Measurements from ENCODE around the gene GRIN2B. TPM values are rescaled to one million over a fixed set of nuclear protein-coding genes. Genes with fewer than 3 reads are reported as not detected.

Gene GRIN2B
- total and polyA plus RNA-seq, 10 of the 15 experiments (the other 5 are each of a cell fraction or from before 2014, with no cell fraction given): under 0.01 TPM; not detected in 9

GRCh38 chr12:13979772-13980378 lies 1.5 kb downstream of the GRIN2B start:
- Histone ChIP-seq H3K4me3 (no peak overlapping the region), H3K9me3 (replicated peaks; ENCODE audit: control insufficient read depth, insufficient read depth, low read length) (no peaks in the 10 kb centered on the region), H2AFZ (ENCODE audit: control insufficient read depth, low read depth, low read length) (no peak overlapping the region), H4K20me1 (ENCODE audit: control insufficient read depth, insufficient read depth) (no peaks in the 10 kb centered on the region), H3K36me3 (ENCODE audit: control insufficient read depth in 2 of 2, insufficient read depth in 2 of 2, low read length in 1 of 2) (no peaks in the 10 kb centered on the region), H3K27ac (ENCODE audit: control insufficient read depth, insufficient read depth) (no peak overlapping the region), H3K4me2 (ENCODE audit: control insufficient read depth, insufficient read depth) (no peak overlapping the region), H3K27me3 (replicated peaks in 1 of 2; ENCODE audit: control insufficient read depth in 2 of 2, insufficient read depth in 2 of 2, low read length in 1 of 2) (peaks cover 0 to 10% of the 10 kb centered on the region in 2 experiments), H3K4me1 (ENCODE audit: control insufficient read depth, insufficient read depth, low read length) (no peaks in the 10 kb centered on the region), H3K9ac (ENCODE audit: control insufficient read depth, insufficient read depth, low read length) (no peak overlapping the region), H3K79me2 (ENCODE audit: control insufficient read depth, insufficient read depth, low read length) (no peaks in the 10 kb centered on the region)
- intact Hi-C loops (cut with micrococcal nuclease; ENCODE audit: unreplicated experiment): no loop called here
- SMC1A ChIA-PET (ENCODE audit: uncharacterized antibody, unreplicated experiment): no interaction called here
- RAD21 ChIA-PET (ENCODE audit: unreplicated experiment): no interaction called here
- no peak for FAIRE-seq
- WGBS (ENCODE audit: insufficient coverage, insufficient replicate concordance, low lambda C conversion rate, missing lambda C conversion rate): 45% methylated on average over 15 of the region's 15 CpGs
- BruUV-seq (replicated peaks): no TSS peak
- TF ChIP-seq KDM1A (IDR thresholded peaks at IDR 0.05; ENCODE audit: borderline replicate concordance) (no peak), TBL1XR1 (IDR thresholded peaks at IDR 0.05; ENCODE audit: low read depth, low read length) (no peak), MLLT1 (IDR thresholded peaks at IDR 0.05) (no peak), POLR2A (IDR thresholded peaks at IDR 0.05; ENCODE audit: low read depth, low read length) (no peak), DPF2 (IDR thresholded peaks at IDR 0.05) (no peak), TCF7 (IDR thresholded peaks at IDR 0.05; ENCODE audit: borderline replicate concordance) (no peak), USF1 (IDR thresholded peaks at IDR 0.05; ENCODE audit: borderline replicate concordance, extremely low read length, insufficient read depth, low read depth, low read length) (no peak), CHD2 (IDR thresholded peaks at IDR 0.05; ENCODE audit: borderline replicate concordance, low read depth, low read length) (no peak), CEBPB (IDR thresholded peaks at IDR 0.05; ENCODE audit: borderline replicate concordance in 1 of 2, low read depth in 2 of 2, low read length in 2 of 2) (no peak), YY1 (IDR thresholded peaks at IDR 0.05; ENCODE audit: low read depth, low read length) (no peak)
- TF ChIP-seq, protein P1, sequence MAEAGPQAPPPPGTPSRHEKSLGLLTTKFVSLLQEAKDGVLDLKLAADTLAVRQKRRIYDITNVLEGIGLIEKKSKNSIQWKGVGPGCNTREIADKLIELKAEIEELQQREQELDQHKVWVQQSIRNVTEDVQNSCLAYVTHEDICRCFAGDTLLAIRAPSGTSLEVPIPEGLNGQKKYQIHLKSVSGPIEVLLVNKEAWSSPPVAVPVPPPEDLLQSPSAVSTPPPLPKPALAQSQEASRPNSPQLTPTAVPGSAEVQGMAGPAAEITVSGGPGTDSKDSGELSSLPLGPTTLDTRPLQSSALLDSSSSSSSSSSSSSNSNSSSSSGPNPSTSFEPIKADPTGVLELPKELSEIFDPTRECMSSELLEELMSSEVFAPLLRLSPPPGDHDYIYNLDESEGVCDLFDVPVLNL (IDR thresholded peaks at IDR 0.05; ENCODE audit: low read depth, low read length): no peak
- TF ChIP-seq, protein P2, sequence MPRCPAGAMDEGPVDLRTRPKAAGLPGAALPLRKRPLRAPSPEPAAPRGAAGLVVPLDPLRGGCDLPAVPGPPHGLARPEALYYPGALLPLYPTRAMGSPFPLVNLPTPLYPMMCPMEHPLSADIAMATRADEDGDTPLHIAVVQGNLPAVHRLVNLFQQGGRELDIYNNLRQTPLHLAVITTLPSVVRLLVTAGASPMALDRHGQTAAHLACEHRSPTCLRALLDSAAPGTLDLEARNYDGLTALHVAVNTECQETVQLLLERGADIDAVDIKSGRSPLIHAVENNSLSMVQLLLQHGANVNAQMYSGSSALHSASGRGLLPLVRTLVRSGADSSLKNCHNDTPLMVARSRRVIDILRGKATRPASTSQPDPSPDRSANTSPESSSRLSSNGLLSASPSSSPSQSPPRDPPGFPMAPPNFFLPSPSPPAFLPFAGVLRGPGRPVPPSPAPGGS (IDR thresholded peaks at IDR 0.05; ENCODE audit: borderline replicate concordance, insufficient read depth, low read depth, low read length, poor library complexity, severe bottlenecking): no peak
- POLR2A ChIA-PET: no interaction called here
- in situ Hi-C loops (cut with MboI): loop anchor here (10.0 kb wide), 1 partner anchor 185 kb away; no protein-coding TSS in a partner anchor
- DNase-seq (ENCODE audit: low read depth, low spot score): no peak
- CTCF ChIA-PET: interaction anchor here (0.7 kb wide), 1 partner anchor 78 kb away, joined by 3 read pairs; no protein-coding TSS in a partner anchor
- ATAC-seq: no peak
